Measurements from ENCODE around the gene TOM1L2.

GRCh38 chr17:17826942-17827785 is 145.0 kb downstream of the TOM1L2 start:
- TF ChIP-seq CTCF (IDR thresholded peaks at IDR 0.05) = no peak
- TF ChIP-seq POLR2A (IDR thresholded peaks at IDR 0.05) = no peak

Data from adrenal gland (tissue), 5 donors.